Neural crest cell (in vitro differentiated cells): ENCODE results near the gene FAF1. TPM values are rescaled to one million over a fixed set of nuclear protein-coding genes. Genes with fewer than 3 reads are reported as not detected.

Source experiments
- DNase-seq: peaks from one replicate; pipeline ENCODE4 v3.0.0; 2021; ENCODE audit warnings: low read depth, mixed read lengths, low spot score
- H3K27ac Mint-ChIP-seq: one replicate; pipeline ENCODE4 v1.8.0; 2021; ENCODE audit warnings: mild to moderate bottlenecking, mixed read lengths; ENCODE audit not compliant: unreplicated experiment
- H3K27me3 Mint-ChIP-seq: 2 replicates; pipeline ENCODE4 v1.8.0; 2021; ENCODE audit warnings: low read depth, mild to moderate bottlenecking, mixed read lengths
- H3K36me3 Mint-ChIP-seq: 2 replicates; pipeline ENCODE4 v1.8.0; 2021; ENCODE audit warnings: low read depth, mild to moderate bottlenecking, mixed read lengths
- H3K4me1 Mint-ChIP-seq: 2 replicates; pipeline ENCODE4 v1.8.0; 2021; ENCODE audit warnings: mixed read lengths
- H3K4me3 Mint-ChIP-seq: one replicate; pipeline ENCODE4 v1.8.0; 2021; ENCODE audit warnings: mild to moderate bottlenecking, mixed read lengths
- H3K9me3 Mint-ChIP-seq: 2 replicates; pipeline ENCODE4 v1.8.0; 2021; ENCODE audit warnings: mixed read lengths
- CTCF ChIP-seq: fragments of 200-600 bp; sonication (generic); conservative IDR thresholded peaks from 2 replicates; pipeline ENCODE4 v1.5.0; 2021; ENCODE audit warnings: antibody characterized with exemption, mild to moderate bottlenecking
- total RNA-seq: library from RNA; stranded (reverse); gene quantifications from 2 replicates; pipeline ENCODE4 v1.2.1, GENCODE V29; 2021

Gene FAF1
- total RNA-seq, 1 donor from 2014 or later, result 73.0 TPM

GRCh38 chr1:50564417-50564816, 395.6 kb downstream of the FAF1 start:
- H3K36me3 Mint-ChIP-seq, result peaks cover 19% of the 10 kb centered on the region
- no peak for DNase-seq
- no peak overlapping the region for H3K27ac Mint-ChIP-seq
- peaks cover 17% of the 10 kb centered on the region for H3K4me1 Mint-ChIP-seq
- no peaks in the 10 kb centered on the region for H3K9me3 Mint-ChIP-seq
- no peaks in the 10 kb centered on the region for H3K27me3 Mint-ChIP-seq
- no peak for TF ChIP-seq CTCF
- no peak overlapping the region for H3K4me3 Mint-ChIP-seq

GRCh38 chr1:50562106-50562505, 398.0 kb downstream of the FAF1 start:
- no peaks in the 10 kb centered on the region for H3K27me3 Mint-ChIP-seq
- no peak overlapping the region for H3K4me3 Mint-ChIP-seq
- peaks cover 22% of the 10 kb centered on the region for H3K36me3 Mint-ChIP-seq
- DNase-seq, result no peak
- no peak overlapping the region for H3K27ac Mint-ChIP-seq
- no peaks in the 10 kb centered on the region for H3K9me3 Mint-ChIP-seq
- peaks cover 10% of the 10 kb centered on the region for H3K4me1 Mint-ChIP-seq
- TF ChIP-seq CTCF, result no peak

GRCh38 chr1:50559421-50559820, 400.6 kb downstream of the FAF1 start:
- Mint-ChIP-seq H3K27ac (no peak overlapping the region), H3K27me3 (no peaks in the 10 kb centered on the region), H3K4me1 (peaks cover 7% of the 10 kb centered on the region), H3K4me3 (no peak overlapping the region), H3K36me3 (peaks cover 26% of the 10 kb centered on the region), H3K9me3 (no peaks in the 10 kb centered on the region)
- TF ChIP-seq CTCF, result no peak
- no peak for DNase-seq

- Mint-ChIP-seq H3K4me3 (no peak overlapping the region), H3K27me3 (no peaks in the 10 kb centered on the region), H3K4me1 (no peaks in the 10 kb centered on the region), H3K36me3 (peaks cover 5% of the 10 kb centered on the region), H3K27ac (no peak overlapping the region), H3K9me3 (no peaks in the 10 kb centered on the region)
- no peak for DNase-seq
- no peak for TF ChIP-seq CTCF
Measured at GRCh38 chr1:50553921-50554320, 406.1 kb downstream of the FAF1 start.

GRCh38 chr1:50548243-50548642, 411.8 kb downstream of the FAF1 start:
- Mint-ChIP-seq H3K4me1 (no peaks in the 10 kb centered on the region), H3K27ac (no peak overlapping the region), H3K27me3 (no peaks in the 10 kb centered on the region), H3K4me3 (no peak overlapping the region), H3K9me3 (no peaks in the 10 kb centered on the region), H3K36me3 (no peaks in the 10 kb centered on the region)
- DNase-seq, result no peak
- TF ChIP-seq CTCF, result no peak

GRCh38 chr1:50542362-50542761, 417.7 kb downstream of the FAF1 start:
- H3K9me3 Mint-ChIP-seq, result no peaks in the 10 kb centered on the region
- no peak overlapping the region for H3K4me3 Mint-ChIP-seq
- no peaks in the 10 kb centered on the region for H3K4me1 Mint-ChIP-seq
- no peaks in the 10 kb centered on the region for H3K27me3 Mint-ChIP-seq
- no peak for TF ChIP-seq CTCF
- DNase-seq, result no peak
- no peaks in the 10 kb centered on the region for H3K36me3 Mint-ChIP-seq
- no peak overlapping the region for H3K27ac Mint-ChIP-seq
